ENCODE results near the gene RPL3. TPM values are rescaled to one million over a fixed set of nuclear protein-coding genes. Genes with fewer than 3 reads are reported as not detected.

The RPL3 gene
- total and polyA plus RNA-seq, 2 donors (not counting 1 experiment from before 2014, with no cell fraction given) = 2,665 to 5,418 TPM

- Mint-ChIP-seq H3K4me1 (peaks cover 44% of the 10 kb centered on the region), H3K4me3 (no peak overlapping the region), H3K9me3 (ENCODE audit: insufficient read depth) (no peaks in the 10 kb centered on the region), H3K27ac (no peak overlapping the region), H3K27me3 (no peaks in the 10 kb centered on the region)
- ChIA-PET POLR2A (interaction anchor here (4.3 kb wide), 1 partner anchor 144 kb away, joined by 17 read pairs; no protein-coding TSS in a partner anchor), CTCF (interaction anchor here (0.5 to 7.9 kb wide), 5 partner anchors 84 to 725 kb away, joined by 4 to 171 read pairs (median 65); partner anchors contain the start of genes CBX6 and RPS19BP1)
- Histone ChIP-seq H3K9ac (ENCODE audit: low read length) (no peak overlapping the region), H2AFZ (ENCODE audit: insufficient read depth, low read depth, low read length, poor library complexity, severe bottlenecking) (no peak overlapping the region), H3K9me3 (ENCODE audit: control extremely low read depth in 1 of 3, control insufficient read depth in 2 of 3, insufficient read depth in 1 of 3, low read length in 2 of 3) (no peaks in the 10 kb centered on the region), H3K4me3 (ENCODE audit: control extremely low read depth in 1 of 5, extremely low read depth in 1 of 5, insufficient read depth in 1 of 5, low read depth in 2 of 5, low read length in 4 of 5) (no peak overlapping the region), H3K27me3 (replicated peaks in 1 of 4; ENCODE audit: control extremely low read depth in 1 of 4, control insufficient read depth in 3 of 4, insufficient read depth in 4 of 4, low read length in 3 of 4) (no peaks in the 10 kb centered on the region), H4K20me1 (ENCODE audit: control insufficient read depth, insufficient read depth, low read length, poor library complexity, severe bottlenecking) (peaks cover 72% of the 10 kb centered on the region), H3K27ac (ENCODE audit: low read length in 2 of 2) (no peak overlapping the region), H3K79me2 (ENCODE audit: control insufficient read depth, insufficient read depth, low read length) (peaks cover 30% of the 10 kb centered on the region), H3K4me1 (ENCODE audit: control insufficient read depth in 2 of 2, insufficient read depth in 2 of 2, low read length in 2 of 2) (peaks cover 27 to 43% of the 10 kb centered on the region in 2 donors), H3K4me2 (replicated peaks; ENCODE audit: low read depth, low read length, poor library complexity, severe bottlenecking) (no peak overlapping the region), H3K36me3 (replicated peaks in 1 of 2; ENCODE audit: control extremely low read depth in 1 of 2, control insufficient read depth in 1 of 2, extremely low read depth in 1 of 2, insufficient read depth in 2 of 2, low read length in 1 of 2) (peaks cover 2 to 72% of the 10 kb centered on the region in 2 experiments)
- ATAC-seq (ENCODE audit: low read depth) = no peak
- no peak for DNase-seq
- TF ChIP-seq EZH2 (IDR thresholded peaks at IDR 0.05; ENCODE audit: borderline replicate concordance, insufficient read depth, low read depth, low read length, poor library complexity, severe bottlenecking) (no peak), CTCF (IDR thresholded peaks at IDR 0.05) (peak; percentile 22)
- intact Hi-C loops (cut with micrococcal nuclease) = no loop called here
- 94% methylated on average over 11 of the region's 14 CpGs for WGBS (ENCODE audit: insufficient coverage)
These were observed 5.0 kb downstream of the RPL3 start for GRCh38 chr22:39314251-39314971.

Measured in B cell (primary cell).